T-helper 17 cell (primary cell): ENCODE measurements around the gene TMEM205. TPM values are rescaled to one million over a fixed set of nuclear protein-coding genes. Genes with fewer than 3 reads are reported as not detected.
"Not testable (repeated sequence)": the region's sequence is repeated elsewhere in the genome, so short reads cannot be mapped to it uniquely, and the experiment has no call there.

Experiments used
- ATAC-seq: fragments of 150-1000 bp; cut with Tn5 transposase; 2 replicates; pipeline ENCODE4 v1.10.0; 2021; ENCODE audit warnings: mild to moderate bottlenecking, moderate library complexity
- DNase-seq, 3 donors: peaks; one replicate each; pipeline versions ENCODE4 v3.0.0 to v3.0.0-alpha.2; 2020 to 2021
- H3K9me3 ChIP-seq: one replicate; pipeline ENCODE4 v1.7.0; 2013; ENCODE audit warnings: low read length, mild to moderate bottlenecking; ENCODE audit not compliant: control insufficient read depth, poor library complexity, severe bottlenecking
- H3K27ac Mint-ChIP-seq: one replicate; pipeline ENCODE4 v1.8.0; 2022; ENCODE audit warnings: mild to moderate bottlenecking, moderate library complexity, mixed read lengths
- H3K27me3 Mint-ChIP-seq: one replicate; pipeline ENCODE4 v1.8.0; 2022; ENCODE audit warnings: mixed read lengths
- H3K36me3 Mint-ChIP-seq: one replicate; pipeline ENCODE4 v1.8.0; 2022; ENCODE audit warnings: low read depth, mixed read lengths
- H3K4me1 Mint-ChIP-seq: one replicate; pipeline ENCODE4 v1.8.0; 2022; ENCODE audit warnings: mild to moderate bottlenecking, mixed read lengths
- H3K4me3 Mint-ChIP-seq: one replicate; pipeline ENCODE4 v1.8.0; 2022; ENCODE audit warnings: mild to moderate bottlenecking, moderate library complexity, mixed read lengths
- total RNA-seq, 4 donors: library from RNA in 2 of 4; stranded (reverse) in 2 of 4; gene quantifications; one replicate each; pipeline ENCODE4 v1.2.3 and lab custom pipeline; 2022 to 2026

Gene TMEM205
- total RNA-seq, 2 donors from 2014 or later, result 15.3 to 21.9 TPM

DNA sequence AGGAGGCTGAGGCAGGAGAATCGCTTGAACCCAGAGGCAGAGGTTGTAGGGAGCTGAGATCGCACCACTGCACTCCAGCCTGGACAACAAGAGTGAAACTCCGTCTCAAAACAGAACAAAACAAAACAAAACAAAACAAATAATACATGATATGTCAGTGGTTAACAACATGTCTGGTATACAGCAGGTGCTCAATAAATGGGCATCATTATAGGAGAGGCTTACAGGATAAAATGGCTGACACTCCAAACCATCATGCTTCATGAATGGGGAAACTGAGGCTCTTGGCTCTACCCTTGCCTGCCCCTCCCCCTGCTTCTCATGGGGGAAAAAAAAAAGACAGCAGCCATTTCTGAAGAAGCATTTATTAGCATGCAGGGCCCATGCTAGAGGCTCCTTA, 3.6 kb downstream of the TMEM205 start:
- Mint-ChIP-seq H3K36me3 (no peaks in the 10 kb centered on the region), H3K4me1 (peaks cover 34% of the 10 kb centered on the region), H3K27ac (no peak overlapping the region), H3K4me3 (no peak overlapping the region), H3K27me3 (no peaks in the 10 kb centered on the region)
- no peak for DNase-seq
- H3K9me3 ChIP-seq, result no peaks in the 10 kb centered on the region
- ATAC-seq, result no peak

DNA sequence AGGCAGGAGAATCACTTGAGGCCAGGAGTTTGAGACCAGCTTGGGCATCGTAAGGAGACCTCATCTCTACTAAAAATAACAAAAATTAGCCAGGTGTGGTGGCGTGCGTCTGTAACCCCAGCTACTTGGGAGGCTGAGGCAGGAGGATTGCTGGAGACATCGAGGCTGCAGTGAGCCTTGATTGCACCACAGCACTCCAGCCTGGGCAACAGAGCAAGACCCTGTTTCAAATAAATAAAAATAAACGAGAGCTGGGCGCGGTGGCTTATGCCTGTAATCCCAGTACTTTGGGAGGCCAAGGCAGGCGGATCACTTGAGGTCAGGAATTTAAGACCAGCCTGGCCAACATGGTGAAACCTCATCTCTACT, 6.0 kb downstream of the TMEM205 start:
- H3K4me1 Mint-ChIP-seq, result peaks cover 16% of the 10 kb centered on the region
- not testable (repeated sequence) for H3K36me3 Mint-ChIP-seq, H3K27ac Mint-ChIP-seq

DNA sequence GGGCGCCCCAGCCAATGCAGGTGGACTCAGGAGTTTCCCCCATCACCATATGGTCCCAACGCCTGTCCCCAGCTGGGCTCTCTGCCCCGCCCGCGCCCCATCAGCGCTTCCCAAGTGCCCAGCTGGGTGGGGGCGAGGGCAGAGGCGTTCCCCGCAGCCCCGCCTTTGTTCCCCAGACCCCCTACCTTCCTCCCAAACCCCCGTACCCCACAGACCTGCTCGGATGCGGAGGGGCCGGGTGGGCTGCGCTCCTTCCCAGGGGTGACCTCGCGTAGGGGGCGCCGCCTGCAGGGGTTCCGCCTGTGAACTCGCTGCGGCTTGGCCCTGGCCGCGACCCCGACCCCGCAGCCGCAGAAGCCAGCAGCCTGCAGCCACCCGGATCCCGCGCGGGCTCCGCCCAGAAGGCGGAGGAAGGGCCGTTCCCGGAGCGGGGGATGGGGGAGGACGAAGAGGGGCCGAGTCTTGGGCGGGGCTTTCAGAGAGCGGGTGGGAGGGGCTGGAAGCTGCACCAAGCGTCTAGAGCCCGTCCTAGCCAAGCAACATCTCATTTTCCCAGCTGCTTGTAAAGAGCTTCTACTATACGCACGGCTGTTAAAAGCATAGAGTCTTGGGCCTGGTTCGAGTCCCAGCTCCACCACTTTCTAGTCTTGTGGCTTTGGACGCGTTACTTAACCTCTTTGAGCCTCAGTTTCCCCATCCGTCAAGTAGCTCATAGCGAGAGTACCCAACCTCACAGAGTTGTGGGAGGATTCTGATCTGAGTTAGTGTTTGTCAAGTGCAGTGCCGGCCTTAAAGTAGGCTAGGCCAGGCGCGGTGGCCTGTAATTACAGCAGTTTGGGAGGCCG, 6.6 kb downstream of the TMEM205 start, which contains the start of gene RAB3D:
Gene RAB3D (minus strand): TSS at position 404 of the 845 bp plus-strand sequence. CDS start 2,258 bp downstream, outside the sequence.
- DNase-seq (peak; percentile 30 to 67 (median 64)), ATAC-seq (peak; percentile 89)
- Mint-ChIP-seq H3K36me3 (peaks cover under 1% of the 10 kb centered on the region), H3K27me3 (no peaks in the 10 kb centered on the region), H3K4me1 (peaks cover 15% of the 10 kb centered on the region), H3K27ac (peak within 1 kb of the TSS; percentile 29), H3K4me3 (peak within 1 kb of the TSS; percentile 87)
- no peaks in the 10 kb centered on the region for H3K9me3 ChIP-seq

More for the DNA sequence above, 6.0 kb downstream of the TMEM205 start:
- not testable (repeated sequence) for H3K9me3 ChIP-seq, DNase-seq, ATAC-seq, H3K27me3 Mint-ChIP-seq
- peak overlapping the region; percentile 87 for H3K4me3 Mint-ChIP-seq

DNA sequence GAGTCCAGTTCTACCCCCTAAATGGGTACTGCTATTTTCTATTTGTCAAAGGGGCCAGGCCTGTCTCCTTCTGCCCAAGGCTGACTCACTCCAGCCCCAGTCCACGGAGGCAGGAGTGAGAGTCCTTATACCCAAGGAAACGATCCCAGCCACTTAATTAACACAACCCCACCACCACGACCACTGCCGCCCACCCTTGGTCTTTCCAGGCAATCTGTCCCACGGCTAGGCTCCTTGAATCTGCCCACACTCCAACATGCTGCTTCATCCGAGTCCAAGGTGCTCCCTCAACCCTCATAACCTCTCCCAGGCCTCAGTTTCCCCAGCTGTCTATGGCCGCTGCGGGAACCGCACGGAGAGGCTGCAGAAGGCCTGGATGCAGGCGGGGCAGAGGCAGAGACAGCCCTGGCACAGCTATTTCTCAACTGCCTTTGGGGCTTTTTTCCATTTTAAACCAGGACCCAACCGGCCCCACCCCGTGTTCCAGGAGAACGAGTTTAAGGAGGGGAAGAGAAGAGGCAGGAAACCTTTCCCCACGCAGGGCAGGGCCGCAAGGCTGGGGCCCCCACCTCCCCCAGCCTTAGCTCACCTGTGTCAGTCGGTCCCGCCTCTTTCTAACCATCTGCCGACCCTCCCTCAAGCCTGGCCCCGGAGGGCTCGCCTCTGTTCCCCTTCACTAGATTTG, 7.4 kb downstream of the TMEM205 start:
- H3K4me3 Mint-ChIP-seq, result peak overlapping the region; percentile 87
- H3K27ac Mint-ChIP-seq, result peak overlapping the region; percentile 29
- no peaks in the 10 kb centered on the region for H3K9me3 ChIP-seq
- DNase-seq, result no peak
- H3K4me1 Mint-ChIP-seq, result peaks cover 13% of the 10 kb centered on the region
- no peaks in the 10 kb centered on the region for H3K27me3 Mint-ChIP-seq
- no peak for ATAC-seq
- peaks cover 3% of the 10 kb centered on the region for H3K36me3 Mint-ChIP-seq

DNA sequence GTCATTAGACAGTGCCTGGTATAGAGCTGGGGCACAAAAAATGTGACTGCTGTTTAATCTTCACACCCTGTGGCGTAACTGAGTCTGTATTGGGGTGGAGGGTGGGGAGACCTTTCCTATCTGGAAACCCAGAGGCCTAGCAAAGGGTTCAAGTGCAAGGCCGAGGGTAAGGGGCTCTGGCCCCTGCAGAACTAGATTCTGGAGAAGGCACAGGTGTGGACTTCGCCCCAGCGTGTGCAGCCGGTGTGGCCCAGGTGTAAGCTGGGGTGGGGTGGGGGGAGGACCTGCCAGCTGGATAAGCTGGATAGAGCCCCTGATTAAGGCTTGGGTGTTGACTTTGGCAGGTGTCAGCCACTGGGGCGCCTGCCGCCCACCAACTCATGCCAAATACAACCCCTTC, 7.9 kb downstream of the TMEM205 start:
- H3K27me3 Mint-ChIP-seq, result no peaks in the 10 kb centered on the region
- ATAC-seq (no peak), DNase-seq (no peak)
- peaks cover 13% of the 10 kb centered on the region for H3K4me1 Mint-ChIP-seq
- H3K4me3 Mint-ChIP-seq, result no peak overlapping the region
- peaks cover 3% of the 10 kb centered on the region for H3K36me3 Mint-ChIP-seq
- no peaks in the 10 kb centered on the region for H3K9me3 ChIP-seq
- no peak overlapping the region for H3K27ac Mint-ChIP-seq

DNA sequence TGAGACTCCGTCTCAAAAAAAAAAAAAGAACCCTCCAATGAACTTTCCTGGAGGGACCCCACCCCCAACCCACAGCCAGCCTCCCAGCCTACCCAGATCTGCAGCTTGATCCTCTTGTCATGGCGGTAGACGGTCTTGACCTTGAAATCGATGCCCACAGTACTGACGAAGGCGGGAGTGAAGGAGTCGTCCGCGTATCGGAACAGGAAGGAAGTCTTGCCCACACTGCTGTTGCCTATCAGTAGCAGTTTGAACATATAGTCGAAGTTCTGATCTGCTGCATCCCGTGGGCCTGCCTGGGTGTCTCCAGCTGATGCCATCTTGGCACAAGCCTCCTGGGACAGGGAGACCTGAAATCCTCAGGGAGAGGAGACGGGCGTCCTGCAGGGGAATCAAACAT, 9.0 kb downstream of the TMEM205 start:
- no peak for DNase-seq
- H3K4me3 Mint-ChIP-seq, result no peak overlapping the region
- peak; percentile 29 for ATAC-seq

DNA sequence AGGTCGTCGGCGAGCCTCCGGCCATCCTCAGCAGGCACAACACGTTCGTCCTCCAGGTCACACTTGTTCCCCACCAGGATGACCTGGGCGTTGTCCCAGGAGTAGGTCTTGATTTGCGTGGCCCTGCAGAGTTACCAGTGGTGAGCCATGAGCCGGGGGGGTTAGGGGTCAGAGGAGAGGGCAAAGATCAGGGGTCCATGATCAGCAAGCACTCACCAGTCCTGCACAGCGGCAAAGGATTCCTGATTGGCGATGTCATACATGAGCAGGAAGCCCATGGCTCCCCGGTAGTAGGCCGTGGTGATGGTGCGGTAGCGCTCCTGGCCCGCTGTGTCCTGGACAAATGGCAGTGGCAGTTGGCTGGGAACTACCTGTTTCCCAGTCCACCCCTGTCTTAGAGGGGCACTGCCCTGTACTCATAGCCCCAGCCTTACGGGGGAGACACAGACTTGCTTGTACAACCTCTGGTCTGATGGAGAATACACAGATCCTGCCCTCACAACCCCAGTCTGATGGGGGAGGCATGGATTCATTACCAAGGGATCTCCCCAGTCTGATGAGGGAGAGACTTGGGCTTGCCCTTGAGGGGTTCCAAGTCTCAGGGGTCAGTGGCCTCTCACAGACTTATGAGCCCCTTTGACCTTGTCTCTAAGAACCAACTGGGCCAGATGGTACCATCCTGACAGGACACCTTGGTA, 10.5 kb downstream of the TMEM205 start:
- H3K4me1 Mint-ChIP-seq, result peaks cover 15% of the 10 kb centered on the region
- no peaks in the 10 kb centered on the region for H3K9me3 ChIP-seq
- ATAC-seq (no peak), DNase-seq (no peak)
- peaks cover 5% of the 10 kb centered on the region for H3K36me3 Mint-ChIP-seq
- H3K27me3 Mint-ChIP-seq, result no peaks in the 10 kb centered on the region
- no peak overlapping the region for H3K27ac Mint-ChIP-seq
- no peak overlapping the region for H3K4me3 Mint-ChIP-seq

More for the DNA sequence above, 9.0 kb downstream of the TMEM205 start:
- peaks cover 3% of the 10 kb centered on the region for H3K36me3 Mint-ChIP-seq
- no peaks in the 10 kb centered on the region for H3K9me3 ChIP-seq
- peaks cover 13% of the 10 kb centered on the region for H3K4me1 Mint-ChIP-seq
- H3K27me3 Mint-ChIP-seq, result no peaks in the 10 kb centered on the region
- H3K27ac Mint-ChIP-seq, result no peak overlapping the region

DNA sequence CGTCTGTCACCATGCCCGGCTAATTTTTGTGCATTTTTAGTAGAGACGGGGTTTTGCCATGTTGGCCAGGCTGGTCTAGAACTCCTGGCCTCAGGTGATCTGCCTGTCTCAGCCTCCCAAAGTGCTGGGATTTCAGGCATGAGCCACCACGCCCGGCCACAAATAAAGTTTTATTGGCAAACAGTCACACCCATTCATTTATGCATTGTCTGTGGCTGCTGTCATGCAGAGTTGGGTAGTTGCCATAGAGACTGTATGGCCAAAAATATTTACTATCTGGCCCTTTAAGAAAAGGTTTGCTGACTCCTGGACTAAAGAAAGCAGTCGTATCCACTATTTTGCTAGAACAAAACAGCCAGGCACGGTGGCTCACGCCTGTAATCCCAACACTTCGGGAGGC, 12.2 kb downstream of the TMEM205 start:
- not testable (repeated sequence) for DNase-seq, H3K36me3 Mint-ChIP-seq, H3K9me3 ChIP-seq, H3K27me3 Mint-ChIP-seq, ATAC-seq, H3K4me3 Mint-ChIP-seq
- Mint-ChIP-seq H3K4me1 (peaks cover 13% of the 10 kb centered on the region), H3K27ac (peak overlapping the region; percentile 74)

DNA sequence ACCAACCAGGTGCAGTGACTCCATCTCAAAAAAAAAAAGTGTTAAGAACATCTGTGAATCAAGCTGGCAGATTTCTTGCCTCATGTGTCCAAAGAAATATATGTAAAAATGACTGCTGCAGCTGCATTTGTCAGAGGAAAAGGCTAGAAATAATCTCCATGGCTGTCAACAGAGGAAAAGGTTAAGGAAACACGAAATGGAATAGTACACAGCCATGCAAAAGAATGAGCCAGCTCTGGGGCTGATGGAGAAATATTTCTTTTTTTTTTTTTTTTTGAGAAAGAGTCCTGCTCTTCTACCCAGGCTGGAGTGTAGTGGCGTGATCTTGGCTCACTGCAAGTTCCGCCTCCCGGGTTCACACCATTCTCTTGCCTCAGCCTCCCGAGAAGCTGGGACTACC, 13.2 kb downstream of the TMEM205 start:
- H3K4me3 Mint-ChIP-seq, result no peak overlapping the region
- peaks cover 5% of the 10 kb centered on the region for H3K36me3 Mint-ChIP-seq
- no peak for ATAC-seq
- DNase-seq, result no peak
- H3K27ac Mint-ChIP-seq, result no peak overlapping the region
- H3K4me1 Mint-ChIP-seq, result peaks cover 6% of the 10 kb centered on the region
- H3K27me3 Mint-ChIP-seq, result no peaks in the 10 kb centered on the region
- H3K9me3 ChIP-seq, result no peaks in the 10 kb centered on the region

DNA sequence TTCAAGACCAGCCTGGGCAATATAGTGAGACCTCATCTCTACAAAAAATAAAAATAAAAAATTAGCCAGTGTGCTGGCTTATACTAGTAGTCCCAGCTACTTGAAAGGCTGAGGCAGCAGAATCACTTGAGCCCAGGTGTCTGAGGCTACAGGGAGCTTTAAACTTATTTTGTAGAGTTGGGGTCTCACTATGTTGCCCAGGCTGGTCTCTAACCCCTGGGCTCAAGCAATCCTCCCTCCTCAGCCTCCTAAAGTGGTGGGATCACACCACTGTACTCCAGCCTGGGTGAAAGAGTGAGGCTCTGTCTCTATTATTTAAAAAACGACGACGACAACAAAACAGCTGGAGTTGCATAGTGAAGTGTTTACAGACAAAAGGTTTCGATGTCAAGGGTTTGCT, 14.6 kb downstream of the TMEM205 start:
- DNase-seq, result no peak
- no peak for ATAC-seq
- H3K27ac Mint-ChIP-seq, result no peak overlapping the region
- peak overlapping the region; percentile 12 for H3K4me3 Mint-ChIP-seq
- H3K4me1 Mint-ChIP-seq, result peaks cover 2% of the 10 kb centered on the region
- H3K27me3 Mint-ChIP-seq, result no peaks in the 10 kb centered on the region
- H3K36me3 Mint-ChIP-seq, result peaks cover 5% of the 10 kb centered on the region
- no peaks in the 10 kb centered on the region for H3K9me3 ChIP-seq

DNA sequence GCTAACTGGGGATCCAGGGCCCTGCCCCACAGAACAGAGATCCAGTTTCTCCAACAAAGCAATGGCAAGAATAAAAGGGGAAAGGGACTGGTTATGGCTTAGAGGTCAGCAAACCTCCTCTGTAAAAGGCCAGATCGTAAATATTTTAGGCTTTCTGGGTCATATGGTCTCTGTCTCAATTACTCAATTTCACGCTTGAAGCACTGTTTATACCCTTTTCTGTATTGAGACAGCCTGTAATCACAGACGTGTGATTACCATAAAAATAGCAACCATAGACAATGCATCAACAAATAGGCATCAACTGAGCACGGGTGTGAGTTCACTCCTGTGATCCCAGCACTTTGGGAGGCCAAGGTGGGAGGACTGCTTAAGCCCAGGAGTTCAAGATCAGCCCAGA, 15.9 kb downstream of the TMEM205 start:
- ATAC-seq (no peak), DNase-seq (no peak)
- H3K9me3 ChIP-seq, result no peaks in the 10 kb centered on the region
- Mint-ChIP-seq H3K4me3 (no peak overlapping the region), H3K27me3 (no peaks in the 10 kb centered on the region), H3K4me1 (peaks cover 2% of the 10 kb centered on the region), H3K27ac (no peak overlapping the region), H3K36me3 (peaks cover 5% of the 10 kb centered on the region)

DNA sequence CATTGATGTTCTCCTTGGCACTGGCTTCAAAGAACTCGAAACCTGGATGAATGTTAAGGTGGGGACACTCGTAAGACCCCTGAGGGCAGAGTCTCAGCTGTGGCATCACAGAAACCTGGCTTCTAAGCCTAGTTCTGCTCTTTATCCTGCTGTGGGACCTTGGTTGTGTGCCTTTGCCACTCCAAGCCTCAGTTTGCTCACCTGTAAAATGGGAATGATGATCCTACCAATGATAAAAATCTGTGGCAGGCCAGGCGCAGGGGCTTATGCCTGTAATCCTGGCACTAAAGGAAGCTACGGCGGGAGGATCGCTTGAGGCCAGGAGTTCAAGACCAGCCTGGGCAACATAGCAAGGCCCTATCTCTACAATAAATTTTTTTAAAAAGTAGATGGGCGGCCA, 20.5 kb downstream of the TMEM205 start:
- no peak for ATAC-seq
- peaks cover 11% of the 10 kb centered on the region for H3K27me3 Mint-ChIP-seq
- no peak overlapping the region for H3K4me3 Mint-ChIP-seq
- peaks cover 10% of the 10 kb centered on the region for H3K4me1 Mint-ChIP-seq
- DNase-seq, result no peak
- peak overlapping the region; percentile 8 for H3K27ac Mint-ChIP-seq
- no peaks in the 10 kb centered on the region for H3K36me3 Mint-ChIP-seq
- no peaks in the 10 kb centered on the region for H3K9me3 ChIP-seq

DNA sequence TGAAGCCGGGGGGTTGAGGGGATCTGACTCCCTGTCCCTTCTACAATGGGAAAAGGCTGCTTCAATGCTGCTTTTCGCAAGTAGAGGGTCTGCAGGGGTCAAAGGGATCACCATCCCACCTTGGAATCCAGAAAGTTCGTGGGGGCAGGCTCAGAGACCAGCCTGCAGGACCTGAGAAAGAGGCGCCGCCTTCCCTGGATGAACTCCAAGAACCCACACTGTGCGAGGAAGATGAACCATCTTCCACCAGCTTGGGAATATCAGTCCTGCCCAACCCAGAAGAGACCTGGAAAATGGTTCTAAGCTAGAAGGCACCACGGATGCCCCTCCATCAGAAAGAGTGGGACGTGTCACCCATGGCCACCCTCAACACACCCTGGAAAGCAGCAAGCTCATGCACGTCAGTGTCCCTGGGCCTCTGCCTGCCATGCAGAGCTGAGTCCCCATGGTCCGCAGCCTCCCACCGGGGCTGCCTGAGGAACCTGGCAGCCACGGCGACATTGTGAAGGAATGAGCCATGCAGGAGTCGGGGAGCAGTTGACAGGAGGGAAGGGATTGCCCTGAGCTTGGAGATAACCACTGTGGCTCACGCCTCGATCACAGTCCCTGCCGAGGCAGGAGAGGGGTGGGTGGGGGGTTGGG, 21.2 kb downstream of the TMEM205 start:
- ATAC-seq (no peak), DNase-seq (no peak)
- peak overlapping the region; percentile 24 for H3K27ac Mint-ChIP-seq
- peaks cover 10% of the 10 kb centered on the region for H3K4me1 Mint-ChIP-seq
- no peak overlapping the region for H3K4me3 Mint-ChIP-seq
- H3K27me3 Mint-ChIP-seq, result peaks cover 14% of the 10 kb centered on the region
- H3K9me3 ChIP-seq, result no peaks in the 10 kb centered on the region
- no peaks in the 10 kb centered on the region for H3K36me3 Mint-ChIP-seq
